NCI-H2029 treated with DMSO at 0.1 percent for 48 hours (cell line): Measurements from ENCODE around the gene ABHD16A.
A peak's percentile ranks its signal among the peaks of the same experiment; 100 is the strongest.

ENCODE experiments used
- DNase-seq: peaks from one replicate; lab custom pipeline; 2025; lab: John Stamatoyannopoulos, UW

Gene ABHD16A

GRCh38 chr6:31702819-31703716 lies at the start of gene ABHD16A:
Gene ABHD16A, minus strand, starts transcription at chr6:31703324. Its CDS starts 43 bp downstream, at chr6:31703281.
- peak; percentile 88 for DNase-seq

- DNase-seq: no peak
Measured at GRCh38 chr6:31752739-31753319, 49.7 kb upstream of the ABHD16A start.

GRCh38 chr6:31750411-31751022 lies 47.4 kb upstream of the ABHD16A start:
- no peak for DNase-seq

DNA sequence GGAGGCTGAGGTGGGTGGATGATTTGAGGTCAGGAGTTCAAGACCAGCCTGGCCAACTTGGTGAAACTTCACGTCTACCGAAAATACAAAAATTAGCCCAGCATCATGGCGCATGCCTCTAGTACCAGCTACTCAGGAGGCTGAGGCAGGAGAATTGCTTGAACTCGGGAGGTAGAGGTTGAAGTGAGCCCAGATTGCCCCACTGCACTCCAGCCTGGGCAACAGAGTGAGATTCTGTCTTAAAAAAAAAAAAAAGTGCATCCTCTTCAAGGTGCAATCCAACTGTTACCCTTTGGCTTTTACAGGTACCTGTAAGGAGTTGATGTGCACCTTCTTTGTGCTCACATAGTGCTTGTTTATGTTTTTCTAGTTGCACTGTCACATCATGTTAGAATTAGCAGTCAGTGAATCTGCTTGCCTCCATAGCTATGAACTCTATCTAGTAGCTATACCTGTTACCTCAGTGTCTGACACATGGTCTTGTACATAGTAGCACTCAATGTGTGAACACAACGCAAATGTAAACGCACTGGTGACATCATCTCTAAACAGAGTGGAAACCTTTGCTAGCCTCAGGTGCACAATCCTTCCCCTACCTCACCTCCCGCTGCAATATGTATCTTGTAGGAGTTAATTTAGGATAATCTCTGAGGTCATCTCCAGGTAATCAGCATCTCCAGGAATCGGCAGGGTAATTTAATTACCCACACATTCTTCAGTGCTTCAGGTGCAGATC lies 46.3 kb upstream of the ABHD16A start:
- DNase-seq: no peak

DNA sequence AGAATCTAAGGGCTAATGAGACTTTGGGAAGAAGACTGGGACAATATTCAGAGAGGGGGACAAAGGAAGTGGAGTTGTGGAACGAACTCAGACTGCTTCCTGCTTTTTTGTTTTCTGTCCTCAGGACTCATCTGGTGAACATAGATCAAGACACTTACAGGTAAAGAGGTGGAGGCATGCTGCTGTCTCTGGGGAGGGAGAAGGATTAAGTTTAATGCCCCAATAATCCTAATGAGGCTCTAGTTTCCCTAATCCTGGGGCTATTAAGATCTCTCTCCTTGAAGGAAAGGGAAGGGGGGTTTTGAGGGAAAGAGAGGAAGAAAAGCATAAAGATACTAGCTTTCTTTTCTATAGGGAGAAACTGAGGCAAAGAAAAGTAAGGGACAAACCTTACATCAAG lies 41.3 kb upstream of the ABHD16A start:
- no peak for DNase-seq

- no peak for DNase-seq
Measured at GRCh38 chr6:31742894-31743293, 39.8 kb upstream of the ABHD16A start.

- no peak for DNase-seq
Measured at GRCh38 chr6:31741815-31742214, 38.7 kb upstream of the ABHD16A start.

DNA sequence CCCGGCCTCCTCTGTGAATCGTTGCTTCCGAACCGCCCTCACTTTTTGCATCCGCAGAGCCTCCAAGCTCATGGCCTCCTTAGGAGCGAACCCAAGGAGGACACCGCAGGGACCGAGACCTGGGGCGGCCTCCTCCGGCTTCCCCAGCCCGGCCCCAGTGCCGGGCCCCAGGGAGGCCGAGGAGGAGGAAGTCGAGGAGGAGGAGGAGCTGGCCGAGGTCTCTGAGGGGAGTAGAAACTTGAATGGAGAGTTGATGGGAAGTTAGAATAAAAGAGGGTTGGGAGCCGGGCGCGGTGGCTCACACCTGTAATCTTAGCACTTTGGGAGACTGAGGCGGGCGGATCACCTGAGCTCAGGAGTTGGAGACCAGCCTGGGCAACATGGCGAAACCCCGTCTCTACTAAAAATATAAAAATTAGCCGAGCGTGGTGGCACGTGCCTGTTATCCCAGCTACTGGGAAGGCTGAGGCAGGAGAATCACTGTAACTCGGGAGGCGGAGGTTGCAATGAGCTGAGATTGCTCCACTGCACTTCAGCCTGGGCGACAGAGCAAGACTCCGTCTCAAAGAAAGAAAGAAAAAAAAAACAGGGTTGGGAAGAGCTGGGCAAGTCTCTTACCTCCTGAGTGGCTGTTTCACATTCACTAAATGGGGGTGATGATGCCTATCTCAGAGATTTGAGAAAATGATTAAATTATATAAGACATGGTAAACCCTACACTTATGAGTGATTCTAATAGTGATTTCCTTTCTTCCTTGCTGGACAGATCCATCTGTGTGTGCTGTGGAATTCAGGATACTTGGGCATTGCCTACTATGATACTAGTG lies 37.5 kb upstream of the ABHD16A start:
- no peak for DNase-seq

DNA sequence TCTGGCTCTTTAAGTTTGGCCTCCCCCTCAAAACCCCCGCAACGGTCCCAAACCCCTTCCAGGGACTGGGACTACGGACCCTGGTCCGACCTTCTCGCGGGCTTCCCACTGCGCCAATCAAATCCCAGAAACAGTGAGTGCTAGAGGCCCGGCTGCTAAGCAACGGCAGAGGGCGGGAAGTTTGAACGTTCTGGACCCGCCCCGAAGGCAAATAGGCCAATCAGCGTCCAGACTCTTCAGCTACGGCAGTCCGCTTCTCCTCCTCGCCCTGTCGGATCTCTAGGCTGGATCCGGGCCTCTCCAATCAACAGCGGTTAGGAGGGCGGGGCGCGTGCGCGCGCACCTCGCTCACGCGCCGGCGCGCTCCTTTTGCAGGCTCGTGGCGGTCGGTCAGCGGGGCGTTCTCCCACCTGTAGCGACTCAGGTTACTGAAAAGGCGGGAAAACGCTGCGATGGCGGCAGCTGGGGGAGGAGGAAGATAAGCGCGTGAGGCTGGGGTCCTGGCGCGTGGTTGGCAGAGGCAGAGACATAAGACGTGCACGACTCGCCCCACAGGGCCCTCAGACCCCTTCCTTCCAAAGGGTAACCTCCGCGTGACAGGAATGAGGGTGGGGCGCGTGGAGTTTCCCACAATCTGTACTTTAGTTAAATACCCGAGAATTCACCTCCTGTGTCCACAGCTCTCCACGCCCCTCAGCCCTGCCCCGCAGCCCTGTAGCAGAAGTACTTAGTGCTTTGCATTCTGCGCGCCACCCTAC lies 36.7 kb upstream of the ABHD16A start, which contains the start of gene MSH5:
MSH5 (plus strand) TSS at position 367 of the 758 bp plus-strand sequence. CDS start 462 bp downstream, outside the sequence.
- peak; percentile 98 for DNase-seq

GRCh38 chr6:31737991-31738979 lies 35.2 kb upstream of the ABHD16A start:
- peak; percentile 97 for DNase-seq

DNA sequence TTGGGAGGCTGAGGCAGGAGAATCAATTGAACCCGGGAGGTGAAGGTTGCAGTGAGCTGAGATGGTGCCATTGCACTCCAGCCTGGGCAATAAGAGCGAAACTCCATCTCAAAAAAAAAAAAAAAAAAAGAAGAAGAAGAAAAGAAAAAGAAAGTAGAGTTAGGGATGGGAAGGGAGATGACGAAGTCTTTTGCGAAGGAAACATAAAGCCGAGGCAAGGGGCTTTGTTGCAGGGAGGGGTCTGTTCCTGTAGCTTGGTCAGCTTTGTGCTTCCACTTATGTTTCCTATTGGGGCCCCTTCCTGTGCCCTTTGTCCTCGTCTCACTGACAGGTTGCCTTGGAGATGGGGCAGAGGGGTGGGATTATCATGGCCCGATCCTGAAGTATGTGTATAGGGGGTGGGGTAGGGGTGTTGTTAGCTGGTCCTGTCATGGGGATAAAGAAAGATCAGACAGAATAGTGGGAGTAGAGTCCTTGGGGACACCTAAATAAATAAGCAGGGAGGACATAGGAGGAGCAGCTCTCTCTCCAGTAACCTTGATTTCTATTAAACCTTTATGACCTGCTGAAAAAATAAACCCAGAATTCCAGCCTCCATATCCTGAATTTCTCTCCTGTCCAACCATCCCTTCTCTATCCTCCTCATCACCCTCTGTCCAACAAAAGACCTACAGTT lies 34.3 kb upstream of the ABHD16A start:
- DNase-seq: peak; percentile 75

GRCh38 chr6:31736768-31737314 lies 33.7 kb upstream of the ABHD16A start:
- DNase-seq: no peak

DNA sequence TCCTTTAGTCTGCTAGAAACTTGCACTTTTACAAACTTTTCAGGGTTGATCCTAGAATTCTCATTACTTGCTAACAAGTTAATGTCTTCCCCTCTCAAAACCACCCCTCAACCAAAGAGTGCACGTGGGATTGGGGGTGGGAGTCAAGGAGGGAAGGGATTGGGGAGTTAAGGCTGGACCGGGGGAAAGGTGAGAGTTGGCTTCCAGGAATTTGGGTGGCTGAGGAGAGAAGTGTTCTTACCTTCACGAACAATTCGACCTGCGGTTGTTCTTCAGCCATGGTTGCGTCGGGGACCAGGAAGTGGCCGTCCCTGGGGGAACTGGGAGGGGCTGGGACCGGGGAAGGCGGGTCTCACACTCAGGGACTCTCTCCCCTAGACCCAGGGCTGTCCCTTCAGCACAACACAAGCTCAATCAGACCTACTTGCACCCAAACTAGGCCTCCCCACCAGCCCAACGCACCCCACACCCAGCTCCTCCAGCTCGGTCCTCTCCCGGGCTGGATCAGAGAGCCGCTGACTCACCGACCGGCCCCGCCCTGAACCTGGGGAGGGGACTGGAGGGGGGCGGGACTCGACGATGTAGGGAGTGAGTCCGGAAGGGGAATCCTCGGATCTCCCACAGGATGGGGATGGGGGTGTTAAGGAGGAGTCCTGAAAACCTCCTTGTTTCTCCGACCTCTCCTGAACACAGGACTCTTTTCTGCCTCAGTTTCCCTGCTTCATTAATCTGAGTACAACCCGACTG lies 33.1 kb upstream of the ABHD16A start, which contains the start of gene CLIC1:
CLIC1 (minus strand) TSS at position 510 of the 747 bp plus-strand sequence; CDS start at position 280, 230 bp downstream.
- peak; percentile 26 for DNase-seq

DNA sequence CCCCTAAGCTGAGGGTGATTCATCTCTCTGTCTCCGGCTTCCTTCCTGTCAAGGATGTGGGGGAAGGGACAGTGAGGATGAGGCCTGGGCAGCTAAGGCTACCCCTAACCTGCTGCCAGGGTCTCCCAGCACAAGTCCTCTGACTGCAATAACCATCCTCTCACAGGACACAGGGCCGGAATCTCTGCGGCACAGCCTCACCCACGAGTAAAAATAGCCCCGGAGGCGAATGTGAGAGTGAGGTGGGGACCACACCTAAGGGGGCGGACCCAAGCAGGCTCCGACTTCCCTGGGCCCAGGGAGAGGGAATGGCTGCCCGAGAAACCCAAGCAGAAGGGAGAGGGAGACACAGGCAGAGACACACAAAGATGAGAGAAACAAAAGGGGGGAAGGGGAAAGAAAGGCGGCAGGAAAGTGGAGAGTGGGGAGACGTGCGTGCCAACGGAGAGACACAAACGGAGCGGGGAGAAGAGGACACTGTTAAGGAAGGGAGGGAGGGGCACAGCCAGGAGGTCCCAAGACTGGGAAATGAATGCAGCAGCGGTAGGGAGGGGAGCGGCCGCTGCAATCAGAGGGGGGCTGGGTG lies 31.8 kb upstream of the ABHD16A start:
- DNase-seq: no peak

- no peak for DNase-seq
Measured at GRCh38 chr6:31734247-31734820, 31.2 kb upstream of the ABHD16A start.

- DNase-seq: no peak
Measured at GRCh38 chr6:31733734-31734133, 30.6 kb upstream of the ABHD16A start.

DNA sequence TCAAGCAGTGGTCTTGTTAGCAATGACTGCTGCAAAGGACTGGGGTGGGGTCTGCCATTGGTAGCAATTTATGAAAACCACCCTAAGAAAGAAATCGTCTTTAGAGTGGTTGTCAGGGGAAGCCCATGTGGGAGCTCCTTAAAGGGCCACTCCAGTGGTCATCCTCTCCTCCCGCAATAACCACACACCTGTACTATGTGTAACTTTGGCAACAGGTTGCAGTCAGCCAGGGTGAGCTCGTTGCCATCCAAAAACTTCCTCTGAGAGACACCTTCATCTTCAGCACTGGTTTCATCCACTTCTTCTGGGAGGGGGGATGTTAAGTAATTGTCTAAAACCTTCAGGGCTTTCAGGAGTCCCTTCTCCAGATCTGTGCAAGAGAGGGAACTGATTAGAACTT lies 28.9 kb upstream of the ABHD16A start:
- no peak for DNase-seq
